GOT3 (cell line): ENCODE measurements around the gene MMP24.

Experiments used
- DNase-seq: peaks from one replicate; lab custom pipeline; 2025; ENCODE audit warnings: mixed read lengths; lab: John Stamatoyannopoulos, UW

Gene MMP24

DNA sequence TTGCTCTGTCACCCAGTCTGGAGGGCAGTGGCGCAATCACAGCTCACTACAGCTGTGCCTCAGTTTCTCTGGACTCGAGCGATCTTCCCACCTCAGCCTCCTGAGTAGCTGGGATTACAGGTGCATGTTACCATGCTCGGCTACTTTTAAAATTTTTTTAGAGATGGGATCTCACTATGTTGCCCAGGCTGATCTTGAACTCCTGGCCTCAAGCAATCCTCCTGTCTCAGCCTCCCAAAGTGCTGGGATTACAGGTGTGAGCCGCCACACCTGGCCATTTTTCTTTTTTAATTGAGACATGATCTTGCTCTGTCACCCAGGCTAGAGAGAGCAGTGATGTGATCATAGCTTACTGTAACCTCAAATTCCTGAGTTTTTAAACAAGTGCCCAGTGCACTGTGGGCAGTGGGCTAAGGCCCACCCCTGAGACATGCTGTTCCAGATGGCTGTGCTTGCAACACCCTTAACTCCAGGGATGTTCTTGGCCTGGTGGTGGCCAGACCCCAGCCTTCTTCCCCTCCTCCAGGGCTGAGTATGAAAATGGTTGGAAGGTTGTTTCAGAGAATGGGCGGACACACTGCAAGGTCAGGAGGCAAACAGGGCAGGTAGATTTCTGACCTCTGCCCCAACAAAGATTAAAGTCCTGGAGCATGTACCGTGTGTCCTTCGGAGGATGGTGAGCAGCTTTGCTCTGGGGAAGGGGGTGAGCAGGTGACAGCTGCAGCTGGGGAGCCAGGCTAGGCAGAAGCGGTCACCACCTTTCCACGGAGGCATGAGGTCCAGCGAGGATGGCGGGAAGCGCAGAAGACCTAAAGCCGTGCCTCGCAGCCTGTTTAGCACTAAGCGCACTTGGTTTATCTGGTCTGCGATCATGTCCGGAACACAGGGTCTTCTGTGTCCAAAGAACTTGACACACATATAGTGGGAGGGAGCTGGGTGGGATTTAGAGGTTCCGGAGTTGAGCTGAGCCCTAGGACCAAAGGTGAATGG is 67.1 kb downstream of the MMP24 start:
- DNase-seq = no peak

GRCh38 chr20:35294293-35294685 is 67.8 kb downstream of the MMP24 start:
- no peak for DNase-seq

DNA sequence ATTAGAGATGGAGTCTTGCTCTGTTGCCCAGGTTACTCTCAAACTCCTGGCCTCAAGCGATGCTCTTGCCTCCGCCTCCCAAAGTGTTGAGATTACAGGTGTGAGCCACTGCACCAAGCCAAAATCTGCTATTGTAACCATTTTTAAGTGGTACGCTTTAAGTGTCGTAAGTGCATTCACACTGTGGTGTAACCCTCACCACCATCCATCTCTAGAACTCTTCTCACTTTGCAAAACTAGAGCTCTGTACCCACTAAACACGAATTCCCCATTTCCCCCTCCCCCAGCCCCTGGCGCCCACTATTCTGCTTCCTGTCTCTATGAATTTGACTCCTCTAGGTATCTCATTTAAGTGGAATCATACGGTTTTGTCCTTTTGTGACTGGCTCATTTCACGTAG is 68.6 kb downstream of the MMP24 start:
- no peak for DNase-seq

GRCh38 chr20:35295674-35296073 is 69.2 kb downstream of the MMP24 start:
- DNase-seq = no peak

DNA sequence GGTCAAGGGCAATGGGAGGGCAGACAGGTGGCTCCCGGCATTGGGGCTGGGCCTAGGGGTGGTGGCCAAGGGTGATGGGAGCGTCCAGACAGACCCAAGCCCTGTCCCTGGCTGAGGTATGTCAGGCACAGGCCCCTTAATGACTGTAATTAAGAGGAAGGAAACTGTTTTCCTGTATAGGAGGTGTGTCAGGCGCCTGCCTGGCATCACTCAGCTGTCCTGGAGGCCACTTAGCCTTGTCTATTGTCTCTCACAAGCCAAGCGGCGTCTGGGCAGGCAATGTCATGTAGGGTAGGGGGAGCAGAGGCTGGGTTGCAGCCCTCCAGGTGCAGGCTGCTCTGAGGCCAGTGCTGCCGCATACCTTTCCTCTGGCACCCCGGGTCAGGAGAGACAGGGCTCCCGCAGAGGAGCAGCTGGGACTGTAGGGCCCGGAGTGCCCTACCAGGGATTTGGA is 69.6 kb downstream of the MMP24 start:
- DNase-seq = no peak

DNA sequence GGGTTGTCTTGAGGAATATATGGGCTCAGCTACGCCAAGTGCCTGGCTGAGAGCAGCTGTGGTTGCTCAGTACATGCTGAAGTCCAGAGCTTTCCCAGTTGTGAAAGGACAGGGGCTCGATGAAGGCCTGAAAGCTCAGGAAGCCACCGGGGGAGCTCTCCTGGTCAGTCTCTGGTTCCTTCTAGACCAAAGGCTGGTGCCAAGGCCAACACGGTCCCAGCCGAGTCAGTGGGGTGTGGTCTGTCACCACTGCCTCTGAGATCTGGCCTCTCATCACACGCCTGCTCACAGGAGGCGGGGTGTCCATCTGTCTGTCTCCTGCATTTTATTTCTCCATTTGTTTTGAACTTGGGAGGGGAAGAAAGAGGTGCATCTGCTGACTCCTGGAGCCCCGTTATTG is 70.7 kb downstream of the MMP24 start:
- DNase-seq = no peak

DNA sequence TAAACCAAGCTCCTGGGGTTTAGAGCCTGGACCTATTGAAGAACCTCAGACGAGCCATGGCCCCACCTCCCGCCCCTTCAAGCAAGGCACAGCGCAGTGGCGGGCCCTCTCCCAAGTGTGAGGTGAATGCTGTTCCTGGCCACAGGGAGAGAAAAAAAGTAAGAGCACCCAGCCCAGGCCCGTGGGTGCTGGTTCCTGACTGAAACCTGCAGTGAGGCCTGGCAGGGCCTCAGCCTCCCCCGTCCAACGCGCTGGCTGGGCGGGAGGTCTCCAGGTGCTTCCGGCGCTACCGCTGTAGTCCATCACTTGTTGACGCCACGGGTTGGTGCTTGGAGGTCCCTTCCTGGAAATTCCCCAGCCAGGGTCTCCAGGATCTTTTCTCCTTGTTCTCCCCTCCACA is 71.2 kb downstream of the MMP24 start:
- no peak for DNase-seq

GRCh38 chr20:35298264-35298663 is 71.8 kb downstream of the MMP24 start:
- DNase-seq = no peak

DNA sequence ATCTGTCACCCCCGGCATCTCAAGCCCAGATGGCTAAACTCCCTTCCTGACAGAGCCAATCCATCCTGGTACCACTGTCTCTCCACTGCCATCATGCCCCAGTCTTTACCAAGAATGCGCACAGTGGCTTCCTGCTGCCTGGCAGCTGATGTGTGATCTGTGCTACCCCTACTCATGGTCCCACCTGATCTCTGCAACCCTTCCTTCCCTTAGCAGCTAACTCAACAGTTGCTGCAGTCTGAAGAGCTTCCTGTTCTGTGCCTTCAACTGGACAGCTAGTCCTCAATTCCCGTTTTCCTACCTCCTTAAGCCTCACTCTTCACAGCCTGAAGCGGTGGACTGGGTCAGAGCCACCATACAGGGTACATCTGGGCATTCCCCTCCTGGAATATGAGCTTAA is 73.3 kb downstream of the MMP24 start:
- no peak for DNase-seq

GRCh38 chr20:35300469-35301262 is 74.2 kb downstream of the MMP24 start:
- no peak for DNase-seq

DNA sequence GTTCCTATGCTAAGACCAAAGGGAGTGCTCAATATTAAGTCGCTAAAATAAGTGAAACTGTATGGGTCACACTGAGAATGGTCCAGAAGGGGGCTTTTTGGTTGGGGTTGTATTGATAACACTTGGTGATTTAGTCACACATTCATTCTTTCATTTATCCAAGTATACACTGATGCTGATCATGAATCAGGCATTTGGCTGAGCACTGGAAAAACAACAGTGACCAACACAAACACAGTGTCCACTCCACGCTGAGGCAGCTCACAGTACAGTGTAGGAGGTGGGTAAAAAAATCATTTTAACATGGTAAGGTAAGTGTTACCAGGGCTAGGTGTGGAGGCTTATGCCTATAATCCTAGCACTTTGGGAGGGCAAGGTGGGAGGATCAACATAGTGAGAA is 74.9 kb downstream of the MMP24 start:
- no peak for DNase-seq

DNA sequence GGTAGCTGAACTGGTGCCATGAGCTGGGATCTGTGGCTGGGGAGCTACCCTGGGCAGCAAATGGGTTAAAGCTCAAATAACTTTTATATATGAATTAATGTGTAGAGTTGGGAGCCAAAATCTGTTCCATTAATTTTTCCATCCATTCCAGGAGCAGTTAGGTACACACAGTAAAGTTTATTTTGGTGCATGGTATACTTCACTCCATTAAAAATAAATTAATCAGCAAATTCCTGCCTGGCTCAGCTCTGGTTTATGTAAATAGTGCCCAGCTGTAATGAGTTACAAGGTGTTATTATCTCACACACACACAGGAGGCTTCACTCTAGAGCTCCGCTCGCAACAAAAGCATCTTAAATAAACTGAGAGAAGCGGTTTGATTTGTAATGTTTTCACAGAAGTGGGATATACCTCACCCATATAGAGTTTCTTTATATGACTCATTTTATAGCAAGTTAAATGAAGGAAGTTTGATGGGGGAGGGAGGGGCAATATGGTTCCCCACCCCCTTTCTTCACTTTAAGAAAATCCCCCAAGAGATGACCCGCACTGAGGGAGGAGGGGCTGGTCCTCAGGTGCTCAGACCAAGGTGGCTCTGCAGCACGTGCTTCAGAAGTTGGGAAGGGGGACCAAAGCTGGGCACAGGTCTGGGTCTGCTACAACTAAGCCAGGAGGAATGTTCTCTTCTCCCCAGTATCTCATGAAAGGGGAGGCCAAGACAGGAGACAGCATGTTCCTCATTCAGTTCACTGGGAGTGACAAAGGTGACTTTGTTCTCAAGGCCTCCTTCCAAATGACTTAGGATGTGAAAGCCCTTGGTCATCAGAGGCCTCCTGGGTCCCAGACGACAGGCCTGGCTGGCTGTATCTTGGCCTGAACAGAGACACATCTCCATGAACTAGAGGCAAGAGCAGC is 76.2 kb downstream of the MMP24 start:
- no peak for DNase-seq

- DNase-seq = no peak
These were observed 76.9 kb downstream of the MMP24 start for GRCh38 chr20:35303382-35303734.

- peak; percentile 38 for DNase-seq
These were observed 77.4 kb downstream of the MMP24 start for GRCh38 chr20:35303735-35304491.

GRCh38 chr20:35304956-35305355 is 78.5 kb downstream of the MMP24 start:
- no peak for DNase-seq

- peak; percentile 95 for DNase-seq
These were observed 79.4 kb downstream of the MMP24 start for GRCh38 chr20:35305682-35306556.

DNA sequence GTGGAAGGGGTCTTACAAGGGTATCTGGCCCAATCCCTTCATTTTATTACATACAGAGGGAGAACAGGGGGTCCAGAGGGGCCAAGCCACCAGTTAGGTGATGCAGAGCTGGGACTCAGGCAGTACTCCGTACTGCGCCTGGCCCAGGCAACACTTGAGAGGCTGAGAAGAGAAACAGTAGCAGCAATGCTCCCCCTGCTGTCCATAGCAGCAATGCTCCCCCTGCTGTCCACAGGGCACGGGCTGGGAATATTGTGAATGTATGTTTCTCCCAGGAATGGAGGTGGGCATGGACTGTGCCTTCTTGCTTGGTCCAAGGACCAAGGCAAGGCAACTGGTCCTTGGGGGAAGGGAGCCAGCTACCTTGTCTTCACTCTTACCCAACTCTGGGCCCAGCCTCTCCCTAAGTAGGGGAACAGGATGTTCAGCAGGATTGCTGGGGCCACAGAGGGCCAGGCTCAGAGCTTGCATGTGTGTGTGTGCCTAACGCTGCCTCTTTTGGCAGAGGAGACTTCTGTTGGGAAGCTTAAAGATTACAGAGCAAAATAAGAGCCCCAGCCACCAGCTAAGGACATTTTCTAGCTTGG is 80.5 kb downstream of the MMP24 start:
- no peak for DNase-seq

DNA sequence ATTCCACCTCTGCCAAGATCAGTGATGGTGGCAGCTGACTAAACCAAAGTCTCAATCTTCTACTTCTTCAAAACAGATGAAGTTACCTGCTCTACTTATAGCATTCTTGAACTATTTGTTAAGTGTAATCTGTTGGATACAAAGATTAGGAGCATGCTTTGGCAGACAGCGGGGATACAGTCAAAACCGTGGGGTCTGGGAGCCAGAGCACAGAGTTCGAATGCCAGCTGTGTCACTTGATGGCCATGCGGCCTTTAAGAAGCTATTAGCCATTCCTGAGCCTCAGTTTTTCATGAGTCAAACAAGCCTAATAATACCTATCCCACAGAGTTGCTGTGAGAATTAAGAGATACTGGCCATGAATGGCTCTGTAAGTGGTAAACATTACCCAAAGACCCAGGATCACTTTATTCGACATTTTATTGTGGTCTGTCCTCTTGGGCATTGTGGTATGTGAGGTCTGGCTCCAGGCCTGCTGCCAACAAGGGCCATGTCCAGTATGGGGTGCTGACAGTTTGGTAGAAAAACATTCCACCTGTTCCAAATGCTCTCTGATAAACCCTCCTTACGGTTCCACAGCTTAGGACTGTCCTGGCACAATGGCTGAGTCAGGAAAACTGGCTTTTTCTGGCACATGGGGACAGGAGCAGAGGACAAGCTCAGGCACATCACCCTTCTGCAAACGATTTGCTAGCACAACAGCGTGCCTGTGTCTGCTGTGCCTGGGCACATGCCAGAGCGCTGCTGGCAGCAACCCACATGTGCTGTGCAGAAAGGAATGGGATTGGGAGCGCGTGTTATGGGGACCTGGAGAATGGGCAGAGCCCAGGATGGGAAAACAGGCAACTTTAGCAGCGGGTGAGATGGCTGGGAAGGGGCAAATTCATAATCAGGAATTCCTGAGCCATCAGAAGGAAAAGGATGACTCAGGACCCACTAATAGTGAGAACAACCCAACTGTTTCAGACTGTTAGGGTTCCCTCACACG is 81.5 kb downstream of the MMP24 start:
- DNase-seq = peak; percentile 76

GRCh38 chr20:35311409-35311808 is 84.9 kb downstream of the MMP24 start:
- no peak for DNase-seq
